ENCODE measurements around the gene SLC50A1. TPM values are rescaled to one million over a fixed set of nuclear protein-coding genes. Genes with fewer than 3 reads are reported as not detected.
"Not testable (repeated sequence)": the region's sequence is repeated elsewhere in the genome, so short reads cannot be mapped to it uniquely, and the experiment has no call there.

SLC50A1 gene
- total RNA-seq, 3 donors from 2014 or later (not counting 1 experiment from before 2014, with no cell fraction given) = 31.7 to 33.5 (median 32.7) TPM

DNA sequence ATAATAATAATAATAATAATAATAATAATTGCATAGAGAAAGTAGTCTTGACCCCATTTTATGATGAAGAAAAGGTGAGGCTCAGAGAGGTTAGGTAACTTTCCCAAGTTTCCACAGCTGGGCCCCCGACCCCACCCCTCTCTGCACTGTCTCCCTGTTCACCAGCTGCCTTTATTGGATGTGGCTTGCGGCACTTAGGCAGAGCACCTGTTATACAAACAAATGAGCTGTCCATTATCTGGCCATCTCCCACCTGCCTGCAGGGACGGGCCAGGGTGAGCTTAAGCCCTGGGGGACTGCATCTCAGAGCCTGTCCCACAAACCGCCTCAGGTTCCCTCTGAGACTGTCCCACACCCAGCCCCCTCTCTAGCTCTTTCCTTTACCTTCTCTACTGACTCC, 18.0 kb upstream of the SLC50A1 start:
- DNase-seq (no peak), ATAC-seq (no peak)
- peaks cover 0 to 9% of the 10 kb centered on the region in 2 donors for H3K27me3 Mint-ChIP-seq (ENCODE audit: low read depth in 2 of 2)
- no peaks in the 10 kb centered on the region for H3K9me3 ChIP-seq (ENCODE audit: control insufficient read depth, insufficient read depth, low read length)
- H3K27ac Mint-ChIP-seq = no peak overlapping the region
- H3K4me3 ChIP-seq (ENCODE audit: low read length) = no peak overlapping the region
- no peaks in the 10 kb centered on the region for H3K4me1 ChIP-seq (ENCODE audit: control insufficient read depth, insufficient read depth, low read length)
- WGBS (ENCODE audit: insufficient coverage) = 87% methylated on average over 4 of the region's 4 CpGs
- intact Hi-C loops (cut with micrococcal nuclease) = no loop called here
- no peaks in the 10 kb centered on the region for H3K36me3 Mint-ChIP-seq
- H3K4me1 Mint-ChIP-seq = no peaks in the 10 kb centered on the region
- H3K27me3 ChIP-seq (ENCODE audit: control insufficient read depth, insufficient read depth, low read length) = no peaks in the 10 kb centered on the region
- H3K9me3 Mint-ChIP-seq = no peaks in the 10 kb centered on the region
- H3K27ac ChIP-seq (ENCODE audit: low read length) = no peak overlapping the region
- TF ChIP-seq CTCF (IDR thresholded peaks at IDR 0.05) = no peak
- no peak overlapping the region for H3K4me3 Mint-ChIP-seq
- H3K36me3 ChIP-seq (ENCODE audit: control insufficient read depth, insufficient read depth, low read length) = no peaks in the 10 kb centered on the region

GRCh38 chr1:155118090-155118489, 17.6 kb upstream of the SLC50A1 start:
- DNase-seq; H3K9me3 ChIP-seq (ENCODE audit: control insufficient read depth, insufficient read depth, low read length); H3K27me3 Mint-ChIP-seq (ENCODE audit: low read depth in 2 of 2); intact Hi-C loops (cut with micrococcal nuclease); H3K4me1 Mint-ChIP-seq; H3K4me3 ChIP-seq (ENCODE audit: low read length); H3K27ac ChIP-seq (ENCODE audit: low read length); ATAC-seq; H3K36me3 ChIP-seq (ENCODE audit: control insufficient read depth, insufficient read depth, low read length); H3K27me3 ChIP-seq (ENCODE audit: control insufficient read depth, insufficient read depth, low read length); H3K4me1 ChIP-seq (ENCODE audit: control insufficient read depth, insufficient read depth, low read length); H3K27ac Mint-ChIP-seq; H3K36me3 Mint-ChIP-seq; H3K4me3 Mint-ChIP-seq; H3K9me3 Mint-ChIP-seq: not testable (repeated sequence)
- 96% methylated on average over 7 of the region's 7 CpGs for WGBS (ENCODE audit: insufficient coverage)

- no peaks in the 10 kb centered on the region for H3K9me3 ChIP-seq (ENCODE audit: control insufficient read depth, insufficient read depth, low read length)
- DNase-seq = no peak
- Mint-ChIP-seq H3K27me3 (ENCODE audit: low read depth in 2 of 2) (peaks cover 0 to 9% of the 10 kb centered on the region in 2 donors), H3K4me3 (no peak overlapping the region), H3K4me1 (no peaks in the 10 kb centered on the region), H3K36me3 (no peaks in the 10 kb centered on the region), H3K27ac (no peak overlapping the region), H3K9me3 (no peaks in the 10 kb centered on the region)
- intact Hi-C loops (cut with micrococcal nuclease) = no loop called here
- ATAC-seq = no peak
- H3K27me3 ChIP-seq (ENCODE audit: control insufficient read depth, insufficient read depth, low read length) = no peaks in the 10 kb centered on the region
- no peak overlapping the region for H3K4me3 ChIP-seq (ENCODE audit: low read length)
- H3K36me3 ChIP-seq (ENCODE audit: control insufficient read depth, insufficient read depth, low read length) = no peaks in the 10 kb centered on the region
- no peak overlapping the region for H3K27ac ChIP-seq (ENCODE audit: low read length)
- no peaks in the 10 kb centered on the region for H3K4me1 ChIP-seq (ENCODE audit: control insufficient read depth, insufficient read depth, low read length)
- TF ChIP-seq CTCF (IDR thresholded peaks at IDR 0.05) = no peak
- 81% methylated on average over 5 of the region's 6 CpGs for WGBS (ENCODE audit: insufficient coverage)
Measured at GRCh38 chr1:155120253-155120652, 15.4 kb upstream of the SLC50A1 start.

DNA sequence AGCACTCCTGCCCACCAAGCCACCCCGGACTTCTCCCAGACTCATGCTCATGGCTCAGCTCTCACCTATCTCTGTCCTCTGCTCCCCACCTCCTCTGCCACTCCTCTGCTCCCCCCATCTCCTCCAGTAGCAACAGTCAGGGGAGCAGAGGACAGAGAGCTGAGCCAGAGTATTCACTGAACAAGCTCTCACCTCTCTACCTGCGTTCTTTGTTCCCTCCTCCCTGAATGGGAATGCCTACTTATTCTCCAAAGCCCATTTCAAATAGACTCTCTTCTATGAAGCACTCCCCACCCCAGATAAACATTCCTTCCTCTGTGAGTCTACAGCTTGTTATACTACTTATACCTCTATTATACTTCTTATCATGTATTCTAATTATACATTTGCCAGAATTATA, 14.4 kb upstream of the SLC50A1 start:
- H3K4me3 ChIP-seq (ENCODE audit: low read length) = no peak overlapping the region
- Mint-ChIP-seq H3K27me3 (ENCODE audit: low read depth in 2 of 2) (peaks cover 0 to 9% of the 10 kb centered on the region in 2 donors), H3K36me3 (no peaks in the 10 kb centered on the region), H3K4me3 (no peak overlapping the region), H3K27ac (no peak overlapping the region), H3K9me3 (no peaks in the 10 kb centered on the region), H3K4me1 (peaks cover 0 to 5% of the 10 kb centered on the region in 2 donors)
- TF ChIP-seq CTCF (IDR thresholded peaks at IDR 0.05) = no peak
- no peak overlapping the region for H3K27ac ChIP-seq (ENCODE audit: low read length)
- no peaks in the 10 kb centered on the region for H3K27me3 ChIP-seq (ENCODE audit: control insufficient read depth, insufficient read depth, low read length)
- ATAC-seq = no peak
- H3K36me3 ChIP-seq (ENCODE audit: control insufficient read depth, insufficient read depth, low read length) = no peaks in the 10 kb centered on the region
- DNase-seq = no peak
- peaks cover 1% of the 10 kb centered on the region for H3K4me1 ChIP-seq (ENCODE audit: control insufficient read depth, insufficient read depth, low read length)
- no peaks in the 10 kb centered on the region for H3K9me3 ChIP-seq (ENCODE audit: control insufficient read depth, insufficient read depth, low read length)
- WGBS (ENCODE audit: insufficient coverage) = 93% methylated on average over 2 of the region's 2 CpGs
- intact Hi-C loops (cut with micrococcal nuclease) = no loop called here
